PC-3 (cell line): ENCODE data around the gene SMIM5. TPM values are rescaled to one million over a fixed set of nuclear protein-coding genes. Genes with fewer than 3 reads are reported as not detected.
A peak's percentile ranks its signal among the peaks of the same experiment; 100 is the strongest.

Experiments
- ATAC-seq: fragments of 200-7000 bp; cut with Tn5 transposase; 2 replicates; pipeline ENCODE4 v1.9.1; 2020; ENCODE audit warnings: mild to moderate bottlenecking, moderate library complexity
- BruUV-seq: library from RNA; stranded (reverse); fragments of 400-500 nt; replicated peaks from 2 replicates; lab custom pipeline; 2021; lab: Mats Ljungman, UMichigan
- CTCF ChIA-PET: fragments of 300-600 bp; sonication (Branson Sonifier 250); formaldehyde crosslinking; loops from one replicate; lab custom pipeline; 2022; ENCODE audit warnings: antibody characterized with exemption; lab: Charles Lee
- POLR2A ChIA-PET: fragments of 300-600 bp; sonication (Branson Sonifier 250); formaldehyde crosslinking; loops from one replicate; lab custom pipeline; 2022; ENCODE audit warnings: antibody characterized with exemption; ENCODE audit not compliant: unreplicated experiment; lab: Charles Lee
- DNase-seq: peaks from one replicate; pipeline ENCODE4 v3.0.0-alpha.2; 2015
- H2AFZ ChIP-seq: fragments of 300-600 bp; sonication (generic); 2 replicates; pipeline ENCODE4 v1.6.0; 2016; ENCODE audit warnings: antibody characterized with exemption, low read length
- H3F3A ChIP-seq: fragments of 300-600 bp; sonication (generic); one replicate; pipeline ENCODE4 v1.6.0; 2017; ENCODE audit warnings: antibody characterized with exemption, low read length, control low read depth, mild to moderate bottlenecking; ENCODE audit not compliant: unreplicated experiment
- H3K27ac ChIP-seq: fragments of 300-600 bp; sonication (generic); 2 replicates; pipeline ENCODE4 v1.5.1; 2016; ENCODE audit warnings: mild to moderate bottlenecking, low read length
- H3K27me3 ChIP-seq: fragments of 300-600 bp; sonication (generic); 2 replicates; pipeline ENCODE4 v1.6.1; 2016; ENCODE audit warnings: low read length, mixed read lengths
- H3K36me3 ChIP-seq: fragments of 300-600 bp; sonication (generic); 2 replicates; pipeline ENCODE4 v1.6.1; 2016; ENCODE audit warnings: low read depth, mixed run types, low read length, mixed read lengths
- H3K4me1 ChIP-seq: fragments of 300-600 bp; sonication (generic); 2 replicates; pipeline ENCODE4 v1.5.1; 2016; ENCODE audit warnings: low read length; ENCODE audit not compliant: insufficient read depth
- H3K4me2 ChIP-seq: fragments of 300-600 bp; sonication (generic); 2 replicates; pipeline ENCODE4 v1.6.0; 2016; ENCODE audit warnings: low read length
- H3K4me3 ChIP-seq: fragments of 300-600 bp; sonication (generic); 2 replicates; pipeline ENCODE4 v1.5.1; 2016; ENCODE audit warnings: mild to moderate bottlenecking, low read length, mixed read lengths
- H3K79me2 ChIP-seq: fragments of 300-600 bp; sonication (generic); 2 replicates; pipeline ENCODE4 v1.6.1; 2017; ENCODE audit warnings: low read length, mixed read lengths
- H3K9ac ChIP-seq: fragments of 300-600 bp; sonication (generic); 2 replicates; pipeline ENCODE4 v1.6.0; 2016; ENCODE audit warnings: mild to moderate bottlenecking, low read length
- H3K9me2 ChIP-seq: fragments of 300-600 bp; sonication (generic); replicated peaks from 2 replicates; pipeline ENCODE4 v1.6.1; 2016; ENCODE audit warnings: mixed run types, low read length, mixed read lengths
- H3K9me3 ChIP-seq: fragments of 300-600 bp; sonication (generic); 2 replicates; pipeline ENCODE4 v1.6.1; 2016; ENCODE audit warnings: low read length, mixed read lengths
- H4K20me1 ChIP-seq: fragments of 300-600 bp; sonication (generic); 2 replicates; pipeline ENCODE4 v1.6.1; 2016; ENCODE audit warnings: low read length, mixed read lengths
- EZH2 ChIP-seq: fragments of 300-600 bp; sonication (generic); IDR thresholded peaks from one replicate; pipeline ENCODE4 v1.6.1; 2017; ENCODE audit warnings: antibody characterized with exemption, mild to moderate bottlenecking, low read length; ENCODE audit not compliant: unreplicated experiment
- EZH2phosphoT487 ChIP-seq: fragments of 300-600 bp; sonication (generic); IDR thresholded peaks from 2 replicates; pipeline ENCODE4 v1.6.1; 2018; ENCODE audit warnings: mild to moderate bottlenecking, antibody characterized with exemption, low read length, borderline replicate concordance
- intact Hi-C: fragments of 100-400 bp; cut with micrococcal nuclease; formaldehyde crosslinking; loops from 2 replicates; pipeline ENCODE4 v1.9.0; 2023
- total RNA-seq: library from RNA; depleted of rRNA; stranded (reverse); fragments of >200 nt; gene quantifications from 2 replicates; pipeline ENCODE4 v1.2.3, GENCODE V29; 2014
- TF ChIP-seq, protein P1 (sequence below): fragments of 300-600 bp; sonication (generic); conservative IDR thresholded peaks from 2 replicates; pipeline ENCODE4 v1.5.1; 2017; ENCODE audit warnings: antibody characterized with exemption, low read depth, mild to moderate bottlenecking, low read length

SMIM5 gene
- total RNA-seq, 1 experiment from 2014 or later = 2.3 TPM

DNA sequence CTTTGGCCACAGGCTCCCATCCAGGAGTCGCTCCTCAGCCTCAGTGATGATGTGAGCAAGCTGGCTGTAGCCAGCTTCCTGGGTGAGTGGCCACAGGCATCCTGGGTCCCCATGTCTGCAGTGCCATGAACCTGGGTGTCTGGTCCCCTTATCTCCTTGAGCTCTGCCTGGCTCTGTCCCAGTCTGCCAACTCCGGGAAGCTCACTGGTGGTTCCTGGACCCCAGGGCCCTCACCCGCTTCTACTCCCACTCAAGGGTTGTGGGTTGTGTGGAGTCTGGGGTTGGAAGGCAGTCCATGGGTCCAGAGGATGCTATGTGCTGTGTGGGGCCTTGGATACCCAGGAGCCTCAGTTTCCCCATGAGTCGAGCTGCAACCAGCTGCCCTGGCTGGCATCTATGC lies 11.7 kb upstream of the SMIM5 start:
- ATAC-seq = no peak
- POLR2A ChIA-PET = no interaction called here
- CTCF ChIA-PET = interaction anchor here (3.2 kb wide), 1 partner anchor 11 kb away, joined by 8 read pairs; the partner anchor contains the start of gene SMIM5

GRCh38 chr17:75622076-75622475 lies 11.2 kb upstream of the SMIM5 start:
- Histone ChIP-seq H3K4me2 (no peak overlapping the region), H2AFZ (no peak overlapping the region), H3K9me2 (no peaks in the 10 kb centered on the region), H3K36me3 (no peaks in the 10 kb centered on the region), H3K4me1 (no peaks in the 10 kb centered on the region), H3K27me3 (no peaks in the 10 kb centered on the region), H3F3A (no peaks in the 10 kb centered on the region), H3K27ac (no peak overlapping the region), H4K20me1 (no peaks in the 10 kb centered on the region), H3K4me3 (no peak overlapping the region), H3K9ac (no peak overlapping the region), H3K9me3 (no peaks in the 10 kb centered on the region), H3K79me2 (no peaks in the 10 kb centered on the region)
- CTCF ChIA-PET = interaction anchor here (3.2 kb wide), 1 partner anchor 11 kb away, joined by 8 read pairs; the partner anchor contains the start of gene SMIM5
- intact Hi-C loops = no loop called here
- POLR2A ChIA-PET = no interaction called here
- ATAC-seq (no peak), DNase-seq (no peak)
- TSS peak; percentile 5 for BruUV-seq
- TF ChIP-seq EZH2phosphoT487 (no peak), EZH2 (no peak)
- TF ChIP-seq, protein P1, sequence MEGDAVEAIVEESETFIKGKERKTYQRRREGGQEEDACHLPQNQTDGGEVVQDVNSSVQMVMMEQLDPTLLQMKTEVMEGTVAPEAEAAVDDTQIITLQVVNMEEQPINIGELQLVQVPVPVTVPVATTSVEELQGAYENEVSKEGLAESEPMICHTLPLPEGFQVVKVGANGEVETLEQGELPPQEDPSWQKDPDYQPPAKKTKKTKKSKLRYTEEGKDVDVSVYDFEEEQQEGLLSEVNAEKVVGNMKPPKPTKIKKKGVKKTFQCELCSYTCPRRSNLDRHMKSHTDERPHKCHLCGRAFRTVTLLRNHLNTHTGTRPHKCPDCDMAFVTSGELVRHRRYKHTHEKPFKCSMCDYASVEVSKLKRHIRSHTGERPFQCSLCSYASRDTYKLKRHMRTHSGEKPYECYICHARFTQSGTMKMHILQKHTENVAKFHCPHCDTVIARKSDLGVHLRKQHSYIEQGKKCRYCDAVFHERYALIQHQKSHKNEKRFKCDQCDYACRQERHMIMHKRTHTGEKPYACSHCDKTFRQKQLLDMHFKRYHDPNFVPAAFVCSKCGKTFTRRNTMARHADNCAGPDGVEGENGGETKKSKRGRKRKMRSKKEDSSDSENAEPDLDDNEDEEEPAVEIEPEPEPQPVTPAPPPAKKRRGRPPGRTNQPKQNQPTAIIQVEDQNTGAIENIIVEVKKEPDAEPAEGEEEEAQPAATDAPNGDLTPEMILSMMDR = no peak

More for the DNA sequence above, 11.7 kb upstream of the SMIM5 start:
- Histone ChIP-seq H3K4me1 (no peaks in the 10 kb centered on the region), H3F3A (no peaks in the 10 kb centered on the region), H3K27me3 (no peaks in the 10 kb centered on the region), H3K4me2 (no peak overlapping the region), H3K27ac (no peak overlapping the region), H3K9ac (no peak overlapping the region), H3K36me3 (no peaks in the 10 kb centered on the region), H3K4me3 (no peak overlapping the region), H4K20me1 (no peaks in the 10 kb centered on the region), H3K9me2 (no peaks in the 10 kb centered on the region), H3K79me2 (no peaks in the 10 kb centered on the region), H2AFZ (no peak overlapping the region), H3K9me3 (no peaks in the 10 kb centered on the region)
- TF ChIP-seq EZH2 (no peak), EZH2phosphoT487 (no peak)
- TF ChIP-seq, protein P1 = no peak
- BruUV-seq = no TSS peak
- DNase-seq = no peak
- intact Hi-C loops = no loop called here

- no peaks in the 10 kb centered on the region for H3K79me2 ChIP-seq
- H4K20me1 ChIP-seq = no peaks in the 10 kb centered on the region
- H3F3A ChIP-seq = no peaks in the 10 kb centered on the region
- no peak overlapping the region for H3K27ac ChIP-seq
- no peak overlapping the region for H2AFZ ChIP-seq
- H3K36me3 ChIP-seq = no peaks in the 10 kb centered on the region
- TF ChIP-seq EZH2 = no peak
- TF ChIP-seq, protein P1 = no peak
- no peak for TF ChIP-seq EZH2phosphoT487
- H3K9ac ChIP-seq = no peak overlapping the region
- POLR2A ChIA-PET = no interaction called here
- no peaks in the 10 kb centered on the region for H3K27me3 ChIP-seq
- no peaks in the 10 kb centered on the region for H3K4me1 ChIP-seq
- H3K9me3 ChIP-seq = no peaks in the 10 kb centered on the region
- ATAC-seq (no peak), DNase-seq (no peak)
- no TSS peak for BruUV-seq
- H3K4me2 ChIP-seq = no peak overlapping the region
- intact Hi-C loops = no loop called here
- CTCF ChIA-PET = no interaction called here
- no peaks in the 10 kb centered on the region for H3K9me2 ChIP-seq
- no peak overlapping the region for H3K4me3 ChIP-seq
These were observed 10.4 kb upstream of the SMIM5 start for GRCh38 chr17:75622771-75623273.
